Activated CD4-positive, alpha-beta memory T cell treated with anti-CD3 and anti-CD28 coated beads, Interleukin-2, amount 10 ng/mL, durations not matched to agents 7 days and 5 days (primary cell): ENCODE measurements around the gene TAP2. TPM values are rescaled to one million over a fixed set of nuclear protein-coding genes. Genes with fewer than 3 reads are reported as not detected.

Experiments
- CTCF ChIA-PET: fragments of 350-600 bp; sonication (Branson Sonifier 250); formaldehyde crosslinking; loops from one replicate; lab custom pipeline; 2021; ENCODE audit warnings: antibody characterized with exemption, inconsistent platforms; lab: Charles Lee
- POLR2A ChIA-PET: fragments of 350-600 bp; sonication (Branson Sonifier 250); formaldehyde crosslinking; loops from one replicate; lab custom pipeline; 2021; ENCODE audit warnings: antibody characterized with exemption; lab: Charles Lee
- DNase-seq: peaks from one replicate; pipeline ENCODE4 v3.0.0-alpha.2; 2020
- H3K27ac Mint-ChIP-seq: one replicate; pipeline ENCODE4 v1.8.0; 2021; ENCODE audit warnings: mild to moderate bottlenecking, mixed read lengths
- H3K27me3 Mint-ChIP-seq: one replicate; pipeline ENCODE4 v1.8.0; 2021; ENCODE audit warnings: mixed read lengths
- H3K36me3 Mint-ChIP-seq: one replicate; pipeline ENCODE4 v1.8.0; 2021; ENCODE audit warnings: low read depth, mixed read lengths
- H3K4me1 Mint-ChIP-seq: one replicate; pipeline ENCODE4 v1.8.0; 2021; ENCODE audit warnings: mixed read lengths
- H3K4me3 Mint-ChIP-seq: one replicate; pipeline ENCODE4 v1.8.0; 2021; ENCODE audit warnings: mild to moderate bottlenecking, mixed read lengths
- H3K9me3 Mint-ChIP-seq: one replicate; pipeline ENCODE4 v1.8.0; 2021; ENCODE audit warnings: mixed read lengths
- total RNA-seq, 2 experiments: library from RNA; stranded (reverse); gene quantifications; one replicate each; pipeline ENCODE4 v1.2.3, GENCODE V29; 2021

Gene TAP2
- total RNA-seq, 2 experiments from 2014 or later: 203 to 211 TPM

DNA sequence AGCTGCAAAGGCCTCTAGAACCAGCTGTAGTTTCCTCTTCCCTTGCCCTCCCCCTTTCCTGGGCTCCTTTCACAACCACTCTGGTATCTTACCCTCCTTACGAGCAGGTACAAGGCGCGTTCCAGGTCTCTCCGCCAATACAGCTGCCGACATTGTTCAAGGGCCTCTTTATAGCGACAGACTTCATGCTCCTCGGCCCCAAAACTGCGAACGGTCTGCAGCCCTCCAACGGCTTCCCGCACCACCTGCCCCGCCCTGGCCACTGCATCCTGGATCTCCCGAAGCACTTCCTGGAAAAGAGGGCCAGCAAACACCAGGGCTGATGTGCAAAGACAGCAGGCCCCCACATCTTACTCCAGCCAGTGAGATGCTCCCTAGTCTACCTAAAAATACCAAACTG is 6.0 kb downstream of the TAP2 start:
- H3K27me3 Mint-ChIP-seq: no peaks in the 10 kb centered on the region
- no peak for DNase-seq
- peaks cover 95% of the 10 kb centered on the region for H3K36me3 Mint-ChIP-seq
- H3K9me3 Mint-ChIP-seq: no peaks in the 10 kb centered on the region
- peaks cover 79% of the 10 kb centered on the region for H3K4me1 Mint-ChIP-seq
- H3K27ac Mint-ChIP-seq: no peak overlapping the region
- CTCF ChIA-PET: interaction anchor here (1.0 to 1.8 kb wide), 2 partner anchors 21 to 34 kb away, joined by 3 to 6 read pairs; partner anchors contain the start of genes PSMB9 and TAP1
- POLR2A ChIA-PET: interaction anchor here (0.9 to 16.8 kb wide), 7 partner anchors 10 to 35 kb away, joined by 3 to 1055 read pairs (median 3); partner anchors contain the start of genes PSMB8, PSMB9 and TAP1
- no peak overlapping the region for H3K4me3 Mint-ChIP-seq

DNA sequence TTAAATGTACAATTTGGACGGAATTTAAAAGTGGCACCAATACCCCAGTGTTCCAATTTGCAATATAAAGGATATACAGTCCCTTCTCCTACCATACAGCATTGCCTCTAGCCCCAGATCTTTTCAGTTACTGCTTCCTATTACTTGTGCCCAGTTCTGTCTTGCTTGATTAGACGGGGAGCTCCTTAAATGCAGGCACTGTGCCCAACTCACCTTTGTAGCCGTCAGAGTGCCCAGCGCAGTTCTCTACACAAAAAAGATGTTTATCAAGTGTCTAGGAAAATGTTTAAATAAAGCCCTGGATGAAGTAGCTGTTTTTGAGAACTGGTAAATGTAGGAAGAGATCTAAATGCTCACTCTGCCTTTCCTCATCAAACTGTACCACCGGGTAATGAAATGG is 7.6 kb downstream of the TAP2 start:
- no peak for DNase-seq
- ChIA-PET POLR2A (interaction anchor here (0.9 to 16.8 kb wide), 2 partner anchors 14 to 26 kb away, joined by 3 to 1055 read pairs; partner anchors contain the start of genes PSMB9 and TAP1), CTCF (interaction anchor here (0.9 to 1.3 kb wide), 2 partner anchors 37 to 153 kb away, joined by 3 read pairs; no protein-coding TSS in a partner anchor)
- H3K9me3 Mint-ChIP-seq: no peaks in the 10 kb centered on the region
- H3K4me1 Mint-ChIP-seq: peaks cover 71% of the 10 kb centered on the region
- no peak overlapping the region for H3K4me3 Mint-ChIP-seq
- H3K36me3 Mint-ChIP-seq: peaks cover 84% of the 10 kb centered on the region
- no peaks in the 10 kb centered on the region for H3K27me3 Mint-ChIP-seq
- no peak overlapping the region for H3K27ac Mint-ChIP-seq

DNA sequence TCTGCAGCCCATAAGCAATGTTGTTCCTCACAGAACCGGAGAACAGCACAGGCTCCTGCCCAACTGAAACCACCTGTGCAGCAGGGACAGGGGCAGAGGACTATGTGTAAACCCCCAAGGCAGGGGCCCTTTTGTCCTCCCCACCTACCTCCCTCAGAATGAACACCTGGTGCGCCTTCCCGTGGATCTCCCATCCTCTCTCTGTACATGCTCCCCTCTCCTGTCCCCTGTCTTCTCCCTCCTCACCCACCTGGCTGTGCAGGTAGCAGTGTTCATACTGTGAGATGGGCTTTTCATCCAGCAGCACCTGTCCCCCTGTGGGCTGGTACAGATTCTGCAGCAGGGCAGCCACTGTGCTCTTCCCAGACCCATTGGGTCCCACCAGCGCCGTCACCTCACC is 8.5 kb downstream of the TAP2 start:
- no peak for DNase-seq
- no peaks in the 10 kb centered on the region for H3K9me3 Mint-ChIP-seq
- CTCF ChIA-PET: interaction anchor here (4.3 kb wide), 1 partner anchor 9 kb away, joined by 29 read pairs; the partner anchor contains the start of gene TAP2
- POLR2A ChIA-PET: no interaction called here
- no peaks in the 10 kb centered on the region for H3K27me3 Mint-ChIP-seq
- H3K4me1 Mint-ChIP-seq: peaks cover 62% of the 10 kb centered on the region
- no peak overlapping the region for H3K27ac Mint-ChIP-seq
- peaks cover 75% of the 10 kb centered on the region for H3K36me3 Mint-ChIP-seq
- no peak overlapping the region for H3K4me3 Mint-ChIP-seq

DNA sequence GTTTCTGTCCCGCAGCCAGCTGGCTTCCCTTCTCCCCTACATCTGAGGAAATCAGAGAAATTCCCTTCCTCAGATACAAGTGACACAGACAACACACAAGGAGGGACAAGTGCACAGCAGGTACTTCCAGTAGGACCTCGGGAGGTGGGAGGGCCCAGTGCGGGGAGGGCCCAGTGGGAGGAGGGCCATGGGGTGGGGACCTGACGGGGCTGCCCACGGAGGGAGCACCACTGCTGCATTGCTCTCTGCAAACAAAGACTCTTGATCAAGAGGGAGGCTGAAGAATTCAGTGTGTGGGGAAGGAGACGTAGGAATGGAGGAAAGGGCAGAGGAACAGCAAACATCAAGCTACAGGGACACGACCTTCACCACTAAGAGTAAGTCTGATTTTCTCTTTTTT is 9.0 kb downstream of the TAP2 start:
- POLR2A ChIA-PET: interaction anchor here (2.1 to 2.9 kb wide), 2 partner anchors 15 to 24 kb away, joined by 8 to 11 read pairs; partner anchors contain the start of genes PSMB9 and TAP1
- no peak for DNase-seq
- Mint-ChIP-seq H3K27ac (no peak overlapping the region), H3K36me3 (peaks cover 70% of the 10 kb centered on the region), H3K9me3 (no peaks in the 10 kb centered on the region), H3K4me1 (peaks cover 57% of the 10 kb centered on the region), H3K27me3 (no peaks in the 10 kb centered on the region), H3K4me3 (no peak overlapping the region)
- CTCF ChIA-PET: interaction anchor here (4.3 kb wide), 1 partner anchor 9 kb away, joined by 29 read pairs; the partner anchor contains the start of gene TAP2

DNA sequence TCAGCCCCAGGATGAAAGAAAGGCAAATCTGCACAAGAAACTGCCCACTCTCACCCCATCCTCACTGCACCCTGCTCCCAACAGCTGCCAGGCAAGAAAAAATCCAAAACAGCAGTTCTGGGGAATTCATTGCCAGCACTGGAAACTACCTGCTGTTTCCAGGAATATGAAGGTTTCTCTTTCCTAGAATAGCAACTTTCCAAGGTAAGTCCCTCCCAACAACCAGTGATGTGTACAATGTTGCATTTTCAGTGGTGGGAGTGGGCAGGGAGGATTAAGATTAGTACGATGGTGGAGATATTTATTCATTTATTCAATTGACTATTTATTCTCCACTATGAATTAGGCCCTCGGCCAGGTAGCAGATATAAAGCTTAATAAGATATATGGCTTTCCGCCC is 11.5 kb downstream of the TAP2 start:
- Mint-ChIP-seq H3K9me3 (no peaks in the 10 kb centered on the region), H3K36me3 (peaks cover 46% of the 10 kb centered on the region), H3K27me3 (no peaks in the 10 kb centered on the region), H3K4me1 (peaks cover 33% of the 10 kb centered on the region), H3K27ac (no peak overlapping the region), H3K4me3 (no peak overlapping the region)
- DNase-seq: no peak
- ChIA-PET POLR2A (interaction anchor here (1.2 to 3.2 kb wide), 6 partner anchors 9 to 145 kb away, joined by 3 to 31 read pairs (median 9); partner anchors contain the start of gene TAP2), CTCF (interaction anchor here (1.4 to 4.3 kb wide), 4 partner anchors 12 to 41 kb away, joined by 11 to 29 read pairs (median 16); partner anchors contain the start of genes PSMB9, TAP1 and TAP2)

DNA sequence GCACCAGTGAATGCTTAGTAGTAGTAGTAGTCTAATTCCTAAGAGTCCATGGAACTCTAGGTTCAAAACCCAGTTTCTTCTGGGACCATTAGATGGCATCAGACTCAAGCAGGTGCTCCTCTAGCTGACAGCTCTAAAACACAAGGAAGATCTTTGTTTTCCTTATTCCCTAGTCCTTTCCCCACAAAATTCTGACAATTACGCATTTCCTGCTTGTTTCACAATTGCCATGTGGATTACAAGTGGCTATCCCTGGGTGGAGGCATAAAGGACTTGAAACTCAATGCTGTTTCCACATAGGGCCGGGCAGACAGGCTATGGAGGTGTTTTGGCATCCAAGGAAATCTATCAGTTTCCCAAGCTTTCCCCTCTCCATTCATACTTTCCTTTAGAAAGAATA is 12.6 kb downstream of the TAP2 start:
- H3K4me3 Mint-ChIP-seq: no peak overlapping the region
- DNase-seq: no peak
- H3K4me1 Mint-ChIP-seq: peaks cover 25% of the 10 kb centered on the region
- no peak overlapping the region for H3K27ac Mint-ChIP-seq
- no peaks in the 10 kb centered on the region for H3K27me3 Mint-ChIP-seq
- CTCF ChIA-PET: interaction anchor here (0.6 to 4.3 kb wide), 7 partner anchors 13 to 410 kb away, joined by 3 to 29 read pairs (median 4); partner anchors contain the start of genes PSMB9, TAP1 and TAP2
- peaks cover 36% of the 10 kb centered on the region for H3K36me3 Mint-ChIP-seq
- POLR2A ChIA-PET: interaction anchor here (1.0 to 3.2 kb wide), 5 partner anchors 12 to 146 kb away, joined by 3 to 31 read pairs (median 7); partner anchors contain the start of gene TAP2
- no peaks in the 10 kb centered on the region for H3K9me3 Mint-ChIP-seq

DNA sequence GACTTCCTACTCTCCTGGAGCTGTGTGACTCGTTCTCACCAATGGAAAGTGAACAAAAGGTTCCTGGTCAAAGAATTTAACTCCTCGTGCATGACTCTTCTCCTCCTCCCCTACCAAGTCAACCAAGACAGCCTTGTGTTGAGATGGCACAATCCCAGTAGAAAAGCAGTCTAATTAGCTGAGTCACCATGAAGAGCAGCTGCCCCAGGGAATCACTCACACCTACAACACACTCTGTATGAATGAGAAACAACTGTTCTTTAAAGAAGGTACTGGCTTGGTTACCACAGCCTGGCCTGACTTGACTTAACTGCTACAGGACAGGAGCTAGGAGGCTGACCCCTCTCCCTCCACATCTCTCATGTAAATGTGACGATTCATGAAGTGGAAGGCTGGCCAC is 18.8 kb downstream of the TAP2 start:
- H3K27ac Mint-ChIP-seq: no peak overlapping the region
- ChIA-PET CTCF (interaction anchor here (1.4 to 2.3 kb wide), 3 partner anchors 19 to 114 kb away, joined by 5 read pairs; partner anchors contain the start of genes TAP1 and TAP2), POLR2A (interaction anchor here (1.0 to 2.1 kb wide), 5 partner anchors 12 to 152 kb away, joined by 3 to 9 read pairs (median 4); partner anchors contain the start of genes TAP1 and TAP2)
- no peaks in the 10 kb centered on the region for H3K27me3 Mint-ChIP-seq
- no peak overlapping the region for H3K4me3 Mint-ChIP-seq
- no peaks in the 10 kb centered on the region for H3K4me1 Mint-ChIP-seq
- H3K36me3 Mint-ChIP-seq: no peaks in the 10 kb centered on the region
- DNase-seq: no peak
- H3K9me3 Mint-ChIP-seq: no peaks in the 10 kb centered on the region

DNA sequence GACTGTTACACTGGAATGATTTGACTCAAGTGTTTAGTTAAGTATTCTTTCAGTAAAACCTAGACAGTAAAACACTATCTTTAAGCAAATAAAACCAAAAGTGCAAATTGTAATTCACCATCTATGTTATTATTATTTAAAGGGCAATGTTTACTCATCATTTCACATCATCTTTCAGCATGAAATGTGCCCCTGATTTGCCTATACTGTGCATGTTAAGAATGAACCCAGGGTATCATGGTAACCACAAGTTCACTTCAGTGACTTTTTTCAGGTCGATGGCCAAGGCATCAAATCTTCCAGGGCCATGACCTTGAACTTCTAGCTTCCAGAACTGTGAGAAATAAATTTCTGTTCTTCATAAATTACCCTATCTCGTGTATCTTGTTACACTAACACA is 19.7 kb downstream of the TAP2 start:
- H3K27me3 Mint-ChIP-seq: no peaks in the 10 kb centered on the region
- H3K27ac Mint-ChIP-seq: no peak overlapping the region
- ChIA-PET POLR2A (interaction anchor here (1.7 kb wide), 1 partner anchor 20 kb away, joined by 9 read pairs; the partner anchor contains the start of gene TAP2), CTCF (interaction anchor here (2.3 kb wide), 1 partner anchor 115 kb away, joined by 5 read pairs; no protein-coding TSS in a partner anchor)
- no peaks in the 10 kb centered on the region for H3K36me3 Mint-ChIP-seq
- no peaks in the 10 kb centered on the region for H3K9me3 Mint-ChIP-seq
- no peaks in the 10 kb centered on the region for H3K4me1 Mint-ChIP-seq
- no peak for DNase-seq
- H3K4me3 Mint-ChIP-seq: no peak overlapping the region

DNA sequence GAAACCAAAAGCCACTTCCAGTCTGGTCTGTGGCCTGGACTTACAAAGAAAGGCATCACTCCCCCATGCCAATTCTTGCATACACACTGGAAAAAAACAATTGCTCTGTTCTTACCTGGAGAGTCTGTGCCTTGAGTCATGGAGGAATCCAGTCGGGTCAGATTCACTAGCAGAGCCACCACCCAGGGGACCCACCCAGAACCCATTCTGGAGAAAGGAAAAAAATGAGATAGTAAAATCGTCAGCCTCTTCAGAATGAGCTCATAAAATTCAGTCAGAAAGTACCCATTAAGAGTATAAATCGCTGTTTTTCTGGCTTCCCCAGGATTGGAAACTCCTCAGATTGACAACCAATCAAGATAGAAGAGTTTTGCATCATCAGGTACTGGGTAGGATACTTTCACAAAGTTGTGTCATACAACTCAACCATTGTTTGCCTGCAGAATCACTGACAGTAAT is 21.8 kb downstream of the TAP2 start, which contains the start of gene HLA-DOB:
Gene HLA-DOB (minus strand): TSS at position 257 of the 459 bp plus-strand sequence. CDS start 51 bp downstream, at position 206.
- Mint-ChIP-seq H3K27ac (no peak within 1 kb of the TSS), H3K9me3 (no peaks in the 10 kb centered on the region), H3K27me3 (peaks cover 2% of the 10 kb centered on the region), H3K4me3 (no peak within 1 kb of the TSS), H3K4me1 (no peaks in the 10 kb centered on the region), H3K36me3 (no peaks in the 10 kb centered on the region)
- POLR2A ChIA-PET: interaction anchor here (1.0 kb wide), 1 partner anchor 21 kb away, joined by 4 read pairs; the partner anchor contains the start of gene TAP2
- CTCF ChIA-PET: interaction anchor here (0.7 kb wide), 1 partner anchor 51 kb away, joined by 3 read pairs; no protein-coding TSS in a partner anchor
- DNase-seq: no peak

DNA sequence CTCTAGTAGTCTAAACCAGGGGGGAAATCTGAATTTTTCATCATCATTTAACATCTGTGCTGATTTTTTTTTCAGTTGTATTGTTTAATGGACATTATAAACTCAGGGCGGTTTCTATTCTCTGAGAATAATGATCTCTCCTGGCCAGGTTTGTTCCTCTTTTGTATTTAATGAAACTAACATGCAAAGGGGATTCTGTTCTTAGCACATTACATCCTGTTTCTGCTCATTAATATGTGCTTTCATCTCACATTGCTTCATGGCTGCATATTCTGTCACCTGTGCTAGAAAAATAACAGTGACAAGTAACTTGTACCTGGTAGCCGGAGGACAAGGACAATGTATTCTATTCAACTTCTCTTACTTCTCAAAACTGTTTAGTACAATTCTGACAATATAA is 22.5 kb downstream of the TAP2 start:
- Mint-ChIP-seq H3K27me3 (peaks cover 2% of the 10 kb centered on the region), H3K4me3 (no peak overlapping the region), H3K9me3 (no peaks in the 10 kb centered on the region), H3K27ac (no peak overlapping the region), H3K4me1 (no peaks in the 10 kb centered on the region), H3K36me3 (no peaks in the 10 kb centered on the region)
- no peak for DNase-seq
- POLR2A ChIA-PET: no interaction called here
- CTCF ChIA-PET: no interaction called here

DNA sequence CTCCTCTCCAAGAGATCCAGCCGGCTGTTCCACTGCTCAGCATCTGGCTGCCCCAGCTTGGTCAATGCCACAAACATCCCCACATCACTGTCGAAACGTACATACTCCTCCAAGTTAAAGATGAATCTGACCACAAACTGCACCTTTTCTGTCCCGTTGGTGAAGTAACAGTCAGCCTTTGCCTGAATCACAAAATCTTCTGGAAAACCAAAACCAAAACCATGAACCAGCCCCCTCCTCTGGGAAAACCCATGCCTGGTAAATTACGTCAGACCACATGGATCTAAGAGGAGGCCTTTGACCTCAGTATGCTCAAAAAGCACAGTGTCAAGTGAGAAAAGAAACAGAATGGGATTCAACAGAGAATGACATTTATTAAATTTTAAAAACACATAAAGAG is 23.4 kb downstream of the TAP2 start:
- peaks cover 2% of the 10 kb centered on the region for H3K27me3 Mint-ChIP-seq
- POLR2A ChIA-PET: no interaction called here
- H3K4me1 Mint-ChIP-seq: no peaks in the 10 kb centered on the region
- H3K27ac Mint-ChIP-seq: no peak overlapping the region
- CTCF ChIA-PET: interaction anchor here (0.9 kb wide), 1 partner anchor 22 kb away, joined by 3 read pairs; no protein-coding TSS in a partner anchor
- H3K4me3 Mint-ChIP-seq: no peak overlapping the region
- no peaks in the 10 kb centered on the region for H3K36me3 Mint-ChIP-seq
- DNase-seq: no peak
- H3K9me3 Mint-ChIP-seq: no peaks in the 10 kb centered on the region

DNA sequence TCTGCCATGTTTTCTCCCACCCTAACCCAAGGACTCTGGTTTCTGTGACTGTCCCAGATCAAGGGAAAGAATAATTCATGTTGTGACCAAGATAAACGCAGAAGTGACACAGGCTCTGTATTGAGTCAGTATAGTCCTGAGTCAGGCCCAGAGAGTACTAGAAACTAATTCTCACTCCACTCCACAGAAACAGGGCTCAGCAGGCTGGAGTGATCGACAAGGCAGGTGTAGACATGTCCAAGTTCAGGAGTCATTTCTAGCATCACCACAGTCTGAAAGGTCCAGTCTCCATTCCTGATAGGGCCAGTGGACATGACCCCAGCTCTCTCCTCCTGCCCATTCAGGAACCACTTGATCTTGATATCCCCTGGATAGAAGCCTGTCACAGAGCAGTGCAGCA is 24.4 kb downstream of the TAP2 start:
- Mint-ChIP-seq H3K4me3 (no peak overlapping the region), H3K27me3 (peaks cover 2% of the 10 kb centered on the region), H3K27ac (no peak overlapping the region), H3K36me3 (no peaks in the 10 kb centered on the region), H3K9me3 (no peaks in the 10 kb centered on the region), H3K4me1 (no peaks in the 10 kb centered on the region)
- DNase-seq: no peak
- ChIA-PET POLR2A (interaction anchor here (1.9 kb wide), 1 partner anchor 13 kb away, joined by 11 read pairs; no protein-coding TSS in a partner anchor), CTCF (no interaction called here)

DNA sequence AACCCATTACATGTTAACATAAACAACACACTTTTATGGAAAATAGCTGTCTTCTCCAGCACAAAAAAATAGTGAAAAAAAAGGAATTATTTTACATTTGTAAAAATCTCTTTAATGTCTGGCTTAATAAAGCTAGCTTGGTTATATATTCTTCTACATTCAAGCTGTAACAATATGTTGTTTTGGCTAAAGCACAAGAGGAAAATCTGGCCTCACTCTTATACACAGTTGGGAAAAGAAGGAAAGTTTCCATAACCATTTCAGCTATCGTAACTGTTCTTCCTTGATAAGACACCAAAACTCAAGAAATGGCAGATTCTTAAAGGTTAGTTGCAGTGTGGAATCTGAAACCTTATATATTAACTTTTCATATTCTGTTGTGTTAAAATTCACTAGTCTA is 29.4 kb downstream of the TAP2 start:
- Mint-ChIP-seq H3K4me1 (no peaks in the 10 kb centered on the region), H3K27me3 (peaks cover 27% of the 10 kb centered on the region), H3K4me3 (no peak overlapping the region), H3K36me3 (no peaks in the 10 kb centered on the region), H3K27ac (no peak overlapping the region), H3K9me3 (no peaks in the 10 kb centered on the region)
- ChIA-PET POLR2A (interaction anchor here (1.8 kb wide), 1 partner anchor 29 kb away, joined by 5 read pairs; the partner anchor contains the start of gene TAP2), CTCF (interaction anchor here (0.7 to 1.1 kb wide), 3 partner anchors 29 to 554 kb away, joined by 3 to 5 read pairs (median 3); partner anchors contain the start of gene TAP2)
- no peak for DNase-seq
